Keratinocyte (primary cell): ENCODE results near the gene VPS18. TPM values are rescaled to one million over a fixed set of nuclear protein-coding genes. Genes with fewer than 3 reads are reported as not detected.
A peak's percentile ranks its signal among the peaks of the same experiment; 100 is the strongest.

Source experiments
- DNase-seq: peaks from one replicate; pipeline ENCODE4 v3.0.0-alpha.2; 2011; ENCODE audit warnings: low read depth, missing footprints, low spot score
- FAIRE-seq: peaks from 2 replicates; lab custom pipeline; 2011; peaks lifted over from hg19 to GRCh38; lab: Jason Lieb, UNC
- H2AFZ ChIP-seq: 2 replicates; pipeline ENCODE4 v1.6.0; 2012; ENCODE audit warnings: low read length, control low read depth, inconsistent platforms; ENCODE audit not compliant: control insufficient read depth
- H3K27ac ChIP-seq: 2 replicates; pipeline ENCODE4 v1.5.1; 2011; ENCODE audit warnings: low read length; ENCODE audit not compliant: control insufficient read depth, insufficient read depth
- H3K27me3 ChIP-seq: 3 replicates; pipeline ENCODE4 v1.6.0; 2011; ENCODE audit warnings: low read length; ENCODE audit not compliant: control insufficient read depth, insufficient read depth; ENCODE audit errors: extremely low read depth
- H3K36me3 ChIP-seq, 2 experiments: 2 replicates in 1 of 2; 3 replicates in 1 of 2; pipeline ENCODE4 v1.5.1; 2011; ENCODE audit warnings: low read length in 2 of 2, mild to moderate bottlenecking in 1 of 2; ENCODE audit not compliant: control insufficient read depth in 2 of 2, insufficient read depth in 2 of 2; ENCODE audit errors: extremely low read depth in 1 of 2
- H3K4me1 ChIP-seq: 3 replicates; pipeline ENCODE4 v1.5.1; 2011; ENCODE audit warnings: low read length; ENCODE audit not compliant: control insufficient read depth, insufficient read depth; ENCODE audit errors: extremely low read depth
- H3K4me2 ChIP-seq: 3 replicates; pipeline ENCODE4 v1.6.0; 2011; ENCODE audit warnings: low read depth, low read length; ENCODE audit not compliant: control insufficient read depth, insufficient read depth; ENCODE audit errors: extremely low read depth
- H3K4me3 ChIP-seq, 3 experiments: fragments of 200-600 bp in 1 of 3; sonication (generic) in 1 of 3; 2 replicates in 2 of 3; 3 replicates in 1 of 3; pipeline ENCODE4 v1.5.1; 2011 to 2016; ENCODE audit warnings: low read length in 3 of 3, mild to moderate bottlenecking in 3 of 3, control low read depth in 2 of 3, inconsistent platforms in 1 of 3, low read depth in 1 of 3, mixed read lengths in 1 of 3, mixed run types in 1 of 3, moderate library complexity in 1 of 3; ENCODE audit not compliant: control insufficient read depth in 2 of 3, insufficient read depth in 2 of 3; ENCODE audit errors: extremely low read depth in 1 of 3
- H3K79me2 ChIP-seq: 2 replicates; pipeline ENCODE4 v1.6.0; 2012; ENCODE audit warnings: low read length; ENCODE audit not compliant: control insufficient read depth, insufficient read depth
- H3K9ac ChIP-seq: 3 replicates; pipeline ENCODE4 v1.6.0; 2011; ENCODE audit warnings: low read length; ENCODE audit not compliant: control insufficient read depth, insufficient read depth; ENCODE audit errors: extremely low read depth
- H3K9me1 ChIP-seq: 3 replicates; pipeline ENCODE4 v1.6.0; 2011; ENCODE audit warnings: low read length; ENCODE audit not compliant: control insufficient read depth, insufficient read depth; ENCODE audit errors: extremely low read depth
- H3K9me3 ChIP-seq: 2 replicates; pipeline ENCODE4 v1.5.1; 2012; ENCODE audit warnings: low read depth, low read length; ENCODE audit not compliant: control insufficient read depth
- H4K20me1 ChIP-seq: 3 replicates; pipeline ENCODE4 v1.6.0; 2011; ENCODE audit warnings: low read length; ENCODE audit not compliant: control insufficient read depth, insufficient read depth; ENCODE audit errors: extremely low read depth
- EZH2 ChIP-seq: IDR thresholded peaks from one replicate; pipeline ENCODE4 v1.6.1; 2012; ENCODE audit warnings: inconsistent platforms, mild to moderate bottlenecking, low read length, moderate library complexity
- dilution Hi-C: fragments of 300-500 bp; cut with MboI; formaldehyde crosslinking; loops from one replicate; pipeline ENCODE4 v1.7.0; 2020; ENCODE audit warnings: low sequenced_read_pairs; ENCODE audit not compliant: extremely low pct_ligation_motif_present
- polyA plus RNA-seq, 5 experiments: library from polyadenylated mRNA; depleted of rRNA in 3 of 5; stranded (reverse) in 3 of 5; stranded (forward) in 1 of 5; unstranded in 1 of 5; fragments of >200 nt; gene quantifications; 1 replicate in 1 of 5; 2 replicates in 3 of 5; 3 replicates in 1 of 5; pipeline versions ENCODE4 v1.2.1 to v1.2.3, GENCODE V29; 2011 to 2012; ENCODE audit warnings: missing spikeins in 2 of 5, low read depth in 1 of 5, low replicate concordance in 1 of 5
- small RNA-seq, 3 experiments: library from RNA; depleted of rRNA; stranded (forward); fragments of <200 nt; gene quantifications; one replicate each; pipeline ENCODE3, GENCODE V24; 2012; ENCODE audit warnings: low read depth in 3 of 3, low replicate concordance in 1 of 3; ENCODE audit not compliant: insufficient read length in 3 of 3
- TF ChIP-seq, protein P1 (sequence below), 3 experiments: IDR thresholded peaks in 1 of 3; conservative IDR thresholded peaks in 1 of 3; optimal IDR thresholded peaks in 1 of 3; 2 replicates in 2 of 3; 3 replicates in 1 of 3; pipeline versions ENCODE3 to v1.5.1; 2011; ENCODE audit warnings: low read length in 3 of 3, mild to moderate bottlenecking in 3 of 3, moderate library complexity in 2 of 3, control low read depth in 1 of 3, inconsistent platforms in 1 of 3; ENCODE audit not compliant: insufficient read depth in 2 of 3; ENCODE audit errors: extremely low read depth in 1 of 3

Gene VPS18
- polyA plus RNA-seq, 1 donor (not counting 4 experiments of a cell fraction or from before 2014, with no cell fraction given): 11.6 TPM

DNA sequence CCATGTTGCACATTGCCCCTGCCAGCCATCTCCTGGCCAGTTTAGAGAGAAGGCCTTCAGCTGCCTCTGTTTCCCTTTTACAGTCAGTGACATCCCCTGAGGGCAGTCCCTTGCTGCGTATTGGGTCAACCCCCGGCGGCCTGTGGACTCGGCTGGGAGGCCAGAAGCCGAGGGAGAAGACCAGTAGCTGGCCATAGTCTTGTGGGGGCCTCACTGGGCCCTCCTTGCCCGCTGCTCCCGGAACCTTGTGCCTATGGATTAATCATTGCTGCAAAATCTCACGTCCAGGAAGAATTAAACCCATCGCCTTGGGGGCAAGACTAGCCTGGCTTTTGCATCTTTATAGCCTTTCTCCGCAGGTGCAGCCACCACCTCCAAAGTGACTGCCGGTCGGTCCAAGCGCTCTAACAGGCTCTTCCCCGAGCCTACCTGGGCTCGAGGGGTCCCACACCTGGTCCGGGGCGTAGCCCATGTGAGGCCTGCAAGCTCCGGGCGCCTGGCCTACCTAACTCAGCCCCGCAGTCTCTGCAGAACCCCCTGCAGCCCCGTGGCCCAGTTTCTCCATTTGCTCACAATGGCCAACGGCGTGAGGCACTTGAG, 58.2 kb downstream of the VPS18 start:
- FAIRE-seq: no peak

DNA sequence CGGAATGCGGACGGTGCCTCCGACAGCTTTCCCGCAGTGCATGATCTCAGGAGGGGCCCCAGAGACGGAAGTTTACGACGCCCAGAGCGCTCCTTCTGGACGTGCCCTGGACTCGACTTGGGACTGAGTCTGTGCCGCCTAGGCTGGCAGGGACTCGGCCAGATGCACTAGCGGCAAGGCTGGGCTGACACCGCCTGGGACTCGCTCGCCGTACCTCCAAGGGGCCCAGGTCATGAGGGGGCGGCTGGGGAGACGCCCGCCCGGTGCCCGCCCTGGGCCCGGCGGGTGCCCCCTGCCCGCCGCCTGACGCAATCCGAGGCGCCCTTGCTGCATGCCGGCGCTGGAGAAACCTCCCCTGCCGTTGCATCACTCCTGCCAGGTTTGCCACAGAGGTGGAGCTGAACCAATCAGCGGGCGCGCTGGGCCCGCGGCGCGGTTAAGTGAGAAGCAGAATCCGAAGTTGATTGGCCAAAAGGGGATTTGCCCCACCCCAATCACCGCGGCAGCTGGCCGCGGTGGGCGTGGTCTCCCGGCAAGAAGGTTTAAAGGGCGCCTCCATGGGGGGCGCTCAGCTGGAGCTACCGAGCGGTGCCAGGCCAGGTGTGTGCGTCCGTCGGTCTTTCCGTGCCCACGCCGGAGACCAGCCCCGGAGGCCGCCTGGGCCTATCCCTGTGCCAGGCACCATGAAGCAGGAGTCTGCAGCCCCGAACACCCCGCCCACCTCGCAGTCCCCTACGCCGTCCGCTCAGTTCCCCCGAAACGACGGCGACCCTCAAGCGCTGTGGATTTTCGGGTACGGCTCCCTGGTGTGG, 58.9 kb downstream of the VPS18 start, which contains the start of gene CHAC1:
TSS of gene CHAC1 (plus strand) at position 571 of the 812 bp plus-strand sequence. CDS start at position 684, 113 bp downstream.
- no peaks in the 10 kb centered on the region for H3K9me1 ChIP-seq
- no peak for TF ChIP-seq EZH2
- TF ChIP-seq, protein P1, sequence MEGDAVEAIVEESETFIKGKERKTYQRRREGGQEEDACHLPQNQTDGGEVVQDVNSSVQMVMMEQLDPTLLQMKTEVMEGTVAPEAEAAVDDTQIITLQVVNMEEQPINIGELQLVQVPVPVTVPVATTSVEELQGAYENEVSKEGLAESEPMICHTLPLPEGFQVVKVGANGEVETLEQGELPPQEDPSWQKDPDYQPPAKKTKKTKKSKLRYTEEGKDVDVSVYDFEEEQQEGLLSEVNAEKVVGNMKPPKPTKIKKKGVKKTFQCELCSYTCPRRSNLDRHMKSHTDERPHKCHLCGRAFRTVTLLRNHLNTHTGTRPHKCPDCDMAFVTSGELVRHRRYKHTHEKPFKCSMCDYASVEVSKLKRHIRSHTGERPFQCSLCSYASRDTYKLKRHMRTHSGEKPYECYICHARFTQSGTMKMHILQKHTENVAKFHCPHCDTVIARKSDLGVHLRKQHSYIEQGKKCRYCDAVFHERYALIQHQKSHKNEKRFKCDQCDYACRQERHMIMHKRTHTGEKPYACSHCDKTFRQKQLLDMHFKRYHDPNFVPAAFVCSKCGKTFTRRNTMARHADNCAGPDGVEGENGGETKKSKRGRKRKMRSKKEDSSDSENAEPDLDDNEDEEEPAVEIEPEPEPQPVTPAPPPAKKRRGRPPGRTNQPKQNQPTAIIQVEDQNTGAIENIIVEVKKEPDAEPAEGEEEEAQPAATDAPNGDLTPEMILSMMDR (optimal IDR thresholded peaks at IDR 0.05 in 1 of 3, IDR thresholded peaks at IDR 0.05 in 1 of 3, conservative IDR thresholded peaks at IDR 0.05 in 1 of 3; ENCODE audit: extremely low read depth in 1 of 3, insufficient read depth in 2 of 3, low read length in 3 of 3): peak in 1 of 3 experiments; percentile 13
- H3K79me2 ChIP-seq: no peaks in the 10 kb centered on the region
- peak within 1 kb of the TSS; percentile 82 for H3K27ac ChIP-seq
- H3K9me3 ChIP-seq: no peaks in the 10 kb centered on the region
- peak within 1 kb of the TSS; percentile 89 for H3K4me2 ChIP-seq
- peaks cover 3% of the 10 kb centered on the region for H4K20me1 ChIP-seq
- FAIRE-seq (peak; percentile 36), DNase-seq (peak; percentile 87)
- peak within 1 kb of the TSS; percentile 87 for H3K9ac ChIP-seq
- H3K27me3 ChIP-seq: no peaks in the 10 kb centered on the region
- peaks cover 20% of the 10 kb centered on the region for H3K4me1 ChIP-seq
- peaks cover 4 to 15% of the 10 kb centered on the region in 2 experiments for H3K36me3 ChIP-seq
- H2AFZ ChIP-seq: peak within 1 kb of the TSS; percentile 92
- peak within 1 kb of the TSS; percentile 75 to 87 (median 86) for H3K4me3 ChIP-seq
- dilution Hi-C loops: no loop called here

More for the DNA sequence above, 58.2 kb downstream of the VPS18 start:
- peaks cover 4 to 15% of the 10 kb centered on the region in 2 experiments for H3K36me3 ChIP-seq
- dilution Hi-C loops: no loop called here
- H3K4me1 ChIP-seq: peaks cover 20% of the 10 kb centered on the region
- peak overlapping the region; percentile 82 for H3K27ac ChIP-seq
- no peaks in the 10 kb centered on the region for H3K79me2 ChIP-seq
- H3K4me3 ChIP-seq: peak overlapping the region; percentile 75 to 87 (median 86)
- H4K20me1 ChIP-seq: peaks cover 3% of the 10 kb centered on the region
- no peaks in the 10 kb centered on the region for H3K27me3 ChIP-seq
- peak overlapping the region; percentile 88 for H2AFZ ChIP-seq
- H3K4me2 ChIP-seq: peak overlapping the region; percentile 89
- no peaks in the 10 kb centered on the region for H3K9me3 ChIP-seq
- H3K9me1 ChIP-seq: no peaks in the 10 kb centered on the region
- no peak for DNase-seq
- H3K9ac ChIP-seq: peak overlapping the region; percentile 87
- TF ChIP-seq, protein P1 (optimal IDR thresholded peaks at IDR 0.05 in 1 of 3, IDR thresholded peaks at IDR 0.05 in 1 of 3, conservative IDR thresholded peaks at IDR 0.05 in 1 of 3; ENCODE audit: extremely low read depth in 1 of 3, insufficient read depth in 2 of 3, low read length in 3 of 3): no peak
- no peak for TF ChIP-seq EZH2

Small RNAs within 50 kb of the gene (small RNA-seq; reads per million reads assigned to genes)
- gene AC025166.1: 0 reads per million in 3 experiments
- 0 reads per million in 3 experiments for gene ISCA1P4

Other genes starting within 250 kb of the VPS18 start
- gene RAD51, start 199.3 kb upstream of the VPS18 start, polyA plus RNA-seq: 2.0 to 7.4 TPM (median 6.9 TPM) in 3 replicates
- gene RMDN3, start 139.2 kb upstream of the VPS18 start, polyA plus RNA-seq: 22.2 to 23.0 TPM (median 22.2 TPM) in 3 replicates
- 1.6 to 3.1 TPM (median 2.7 TPM) in 3 replicates for gene GCHFR, start 130.4 kb upstream of the VPS18 start, polyA plus RNA-seq
- 0.09 to 0.15 TPM (median 0.14 TPM) in 3 replicates for gene C15orf62, start 124.5 kb upstream of the VPS18 start, polyA plus RNA-seq
- 19.0 to 26.2 TPM (median 24.5 TPM) in 3 replicates for gene ZFYVE19, start 87.4 kb upstream of the VPS18 start, polyA plus RNA-seq
- gene DNAJC17, start 87.0 kb upstream of the VPS18 start, polyA plus RNA-seq: 27.0 to 55.9 TPM (median 35.3 TPM) in 3 replicates
- gene PPP1R14D, start 65.7 kb upstream of the VPS18 start, polyA plus RNA-seq: not detected in 3 replicates
- gene SPINT1, start 50.4 kb upstream of the VPS18 start, polyA plus RNA-seq: 30.1 to 146 TPM (median 40.9 TPM) in 3 replicates
- 1.2 to 12.1 TPM (median 7.1 TPM) in 3 replicates for gene RHOV, start 20.2 kb upstream of the VPS18 start, polyA plus RNA-seq
- gene DLL4, start 34.9 kb downstream of the VPS18 start, polyA plus RNA-seq: not detected in 3 replicates
- 6.4 to 7.2 TPM (median 6.9 TPM) in 3 replicates for gene CHAC1, start 59.0 kb downstream of the VPS18 start, polyA plus RNA-seq
- 6.7 to 10.3 TPM (median 8.0 TPM) in 3 replicates for gene INO80, start 221.8 kb downstream of the VPS18 start, polyA plus RNA-seq